KMS-11 (cell line): ENCODE data around the gene KCNK17.

Source experiments
- H2AFZ ChIP-seq: fragments of 200-600 bp; sonication (generic); 2 replicates; pipeline ENCODE4 v1.6.1; 2016; ENCODE audit warnings: antibody characterized with exemption, mixed run types, low read depth
- H3K27ac ChIP-seq: fragments of 200-600 bp; sonication (generic); 2 replicates; pipeline ENCODE4 v1.6.1; 2016; ENCODE audit warnings: mild to moderate bottlenecking, mixed run types
- H3K27me3 ChIP-seq: fragments of 200-600 bp; sonication (generic); 2 replicates; pipeline ENCODE4 v1.6.1; 2017; ENCODE audit warnings: mild to moderate bottlenecking, low read depth, mixed run types, moderate library complexity; ENCODE audit not compliant: insufficient read depth
- H3K36me3 ChIP-seq: fragments of 200-600 bp; sonication (generic); 2 replicates; pipeline ENCODE4 v1.6.1; 2017; ENCODE audit warnings: mild to moderate bottlenecking, mixed run types; ENCODE audit not compliant: insufficient read depth
- H3K4me1 ChIP-seq: fragments of 200-600 bp; sonication (generic); 2 replicates; pipeline ENCODE4 v1.6.1; 2016; ENCODE audit warnings: mild to moderate bottlenecking, low read depth, mixed run types; ENCODE audit not compliant: poor library complexity, severe bottlenecking
- H3K4me2 ChIP-seq: fragments of 200-600 bp; sonication (generic); 2 replicates; pipeline ENCODE4 v1.7.0; 2016; ENCODE audit warnings: mild to moderate bottlenecking, mixed run types
- H3K4me3 ChIP-seq: fragments of 200-600 bp; sonication (generic); IDR thresholded peaks from 2 replicates; pipeline ENCODE4 v1.6.1; 2017; ENCODE audit warnings: low read depth, low read length, mixed read lengths; ENCODE audit not compliant: insufficient read depth
- H3K79me2 ChIP-seq: fragments of 200-600 bp; sonication (generic); 2 replicates; pipeline ENCODE4 v1.6.1; 2016; ENCODE audit warnings: low read depth, mixed run types; ENCODE audit not compliant: insufficient read depth
- H3K9ac ChIP-seq: fragments of 200-600 bp; sonication (generic); 2 replicates; pipeline ENCODE4 v1.6.1; 2016; ENCODE audit warnings: mild to moderate bottlenecking, mixed run types
- H4K20me1 ChIP-seq: fragments of 200-600 bp; sonication (generic); 2 replicates; pipeline ENCODE4 v1.6.1; 2016; ENCODE audit warnings: mild to moderate bottlenecking, mixed run types; ENCODE audit not compliant: insufficient read depth
- TF ChIP-seq, protein P1 (sequence below): fragments of 200-600 bp; sonication (generic); conservative IDR thresholded peaks from 2 replicates; pipeline ENCODE4 v1.6.1; 2017; ENCODE audit warnings: low read depth, mild to moderate bottlenecking, antibody characterized with exemption, low read length, moderate library complexity, mixed read lengths

The KCNK17 gene, protein sequence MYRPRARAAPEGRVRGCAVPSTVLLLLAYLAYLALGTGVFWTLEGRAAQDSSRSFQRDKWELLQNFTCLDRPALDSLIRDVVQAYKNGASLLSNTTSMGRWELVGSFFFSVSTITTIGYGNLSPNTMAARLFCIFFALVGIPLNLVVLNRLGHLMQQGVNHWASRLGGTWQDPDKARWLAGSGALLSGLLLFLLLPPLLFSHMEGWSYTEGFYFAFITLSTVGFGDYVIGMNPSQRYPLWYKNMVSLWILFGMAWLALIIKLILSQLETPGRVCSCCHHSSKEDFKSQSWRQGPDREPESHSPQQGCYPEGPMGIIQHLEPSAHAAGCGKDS

DNA sequence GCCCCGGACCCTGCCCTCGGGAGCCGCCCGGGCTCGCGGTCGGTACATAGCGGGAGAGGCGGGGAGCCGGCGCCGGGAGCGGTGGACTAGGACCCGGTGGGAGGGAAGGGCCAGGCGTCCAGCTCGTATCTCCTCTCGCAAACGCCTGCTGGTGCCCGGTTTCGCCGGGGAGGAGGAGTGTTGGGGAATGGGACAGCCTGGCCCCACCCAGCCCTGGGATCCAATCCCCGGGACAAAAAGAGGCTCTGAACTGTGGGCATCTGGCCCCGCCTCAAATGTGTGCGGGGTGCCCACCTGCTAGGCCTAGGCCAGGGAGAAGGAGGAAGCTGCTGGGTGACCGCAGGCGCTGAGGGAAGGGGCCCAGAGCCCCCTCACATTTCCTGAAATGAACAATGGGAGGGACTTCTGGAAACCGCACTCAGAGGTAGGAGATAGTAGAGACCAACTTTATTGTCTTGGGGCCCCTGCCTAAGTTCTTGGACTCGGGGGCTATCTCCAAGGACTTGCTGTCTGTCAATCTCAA lies at the start of gene KCNK17:
Gene KCNK17 (minus strand): TSS at position 147 of the 523 bp plus-strand sequence. CDS start 99 bp downstream, at position 48.
- Histone ChIP-seq H3K4me3 (no peak within 1 kb of the TSS), H3K4me2 (no peak within 1 kb of the TSS), H4K20me1 (no peaks in the 10 kb centered on the region), H3K27me3 (no peaks in the 10 kb centered on the region), H3K79me2 (no peaks in the 10 kb centered on the region), H3K27ac (no peak within 1 kb of the TSS), H3K36me3 (no peaks in the 10 kb centered on the region), H2AFZ (no peak within 1 kb of the TSS), H3K9ac (no peak within 1 kb of the TSS), H3K4me1 (no peaks in the 10 kb centered on the region)
- TF ChIP-seq, protein P1, sequence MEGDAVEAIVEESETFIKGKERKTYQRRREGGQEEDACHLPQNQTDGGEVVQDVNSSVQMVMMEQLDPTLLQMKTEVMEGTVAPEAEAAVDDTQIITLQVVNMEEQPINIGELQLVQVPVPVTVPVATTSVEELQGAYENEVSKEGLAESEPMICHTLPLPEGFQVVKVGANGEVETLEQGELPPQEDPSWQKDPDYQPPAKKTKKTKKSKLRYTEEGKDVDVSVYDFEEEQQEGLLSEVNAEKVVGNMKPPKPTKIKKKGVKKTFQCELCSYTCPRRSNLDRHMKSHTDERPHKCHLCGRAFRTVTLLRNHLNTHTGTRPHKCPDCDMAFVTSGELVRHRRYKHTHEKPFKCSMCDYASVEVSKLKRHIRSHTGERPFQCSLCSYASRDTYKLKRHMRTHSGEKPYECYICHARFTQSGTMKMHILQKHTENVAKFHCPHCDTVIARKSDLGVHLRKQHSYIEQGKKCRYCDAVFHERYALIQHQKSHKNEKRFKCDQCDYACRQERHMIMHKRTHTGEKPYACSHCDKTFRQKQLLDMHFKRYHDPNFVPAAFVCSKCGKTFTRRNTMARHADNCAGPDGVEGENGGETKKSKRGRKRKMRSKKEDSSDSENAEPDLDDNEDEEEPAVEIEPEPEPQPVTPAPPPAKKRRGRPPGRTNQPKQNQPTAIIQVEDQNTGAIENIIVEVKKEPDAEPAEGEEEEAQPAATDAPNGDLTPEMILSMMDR: no peak

DNA sequence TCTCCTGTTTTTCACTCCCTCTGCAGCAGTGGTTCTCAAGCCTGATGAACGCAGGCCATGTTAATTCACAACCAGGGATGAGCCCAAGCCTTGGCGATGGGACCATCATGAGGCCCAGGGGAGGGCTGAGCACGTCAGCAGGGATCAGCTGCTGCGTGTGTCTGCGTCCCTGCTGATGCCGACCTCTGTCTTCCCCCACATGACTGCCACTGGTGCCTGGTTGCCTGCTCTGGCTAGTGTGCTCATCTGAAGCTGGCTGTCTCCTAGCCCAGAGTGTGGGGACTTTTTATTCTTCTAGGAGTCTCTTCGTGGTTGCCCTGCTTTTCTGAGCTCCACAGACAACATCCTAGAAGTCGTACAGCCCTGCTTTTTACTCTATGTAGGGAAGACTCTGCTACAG lies 49.1 kb upstream of the KCNK17 start:
- Histone ChIP-seq H3K36me3 (no peaks in the 10 kb centered on the region), H3K4me1 (no peaks in the 10 kb centered on the region), H3K79me2 (no peaks in the 10 kb centered on the region), H3K9ac (no peak overlapping the region), H3K27ac (no peak overlapping the region), H4K20me1 (no peaks in the 10 kb centered on the region), H3K27me3 (no peaks in the 10 kb centered on the region), H2AFZ (no peak overlapping the region), H3K4me3 (no peak overlapping the region), H3K4me2 (no peak overlapping the region)
- TF ChIP-seq, protein P1: no peak

DNA sequence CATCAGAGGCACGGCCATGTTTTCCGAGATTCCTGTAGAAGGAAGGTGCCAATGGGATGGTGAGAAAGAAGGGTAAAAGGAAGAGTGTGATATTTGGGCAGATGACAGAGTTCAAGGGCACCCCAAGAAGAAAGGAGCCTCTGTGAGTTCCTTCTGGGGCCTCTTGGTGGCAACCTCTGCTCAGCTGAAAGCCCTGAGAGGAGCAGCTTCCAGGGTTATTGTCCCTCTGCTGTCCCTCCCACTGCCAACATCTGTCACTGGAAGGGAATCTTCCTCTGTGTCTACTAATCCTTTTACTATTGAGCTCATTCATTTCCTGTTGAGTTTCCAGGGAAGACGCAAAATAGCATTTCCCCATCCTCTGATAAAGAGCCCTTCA lies 48.3 kb upstream of the KCNK17 start:
- H4K20me1 ChIP-seq: no peaks in the 10 kb centered on the region
- no peaks in the 10 kb centered on the region for H3K36me3 ChIP-seq
- H3K79me2 ChIP-seq: no peaks in the 10 kb centered on the region
- TF ChIP-seq, protein P1: no peak
- H3K4me2 ChIP-seq: no peak overlapping the region
- H3K27ac ChIP-seq: no peak overlapping the region
- no peak overlapping the region for H3K9ac ChIP-seq
- H3K4me3 ChIP-seq: no peak overlapping the region
- no peaks in the 10 kb centered on the region for H3K4me1 ChIP-seq
- H3K27me3 ChIP-seq: no peaks in the 10 kb centered on the region
- H2AFZ ChIP-seq: peak overlapping the region; percentile 87

DNA sequence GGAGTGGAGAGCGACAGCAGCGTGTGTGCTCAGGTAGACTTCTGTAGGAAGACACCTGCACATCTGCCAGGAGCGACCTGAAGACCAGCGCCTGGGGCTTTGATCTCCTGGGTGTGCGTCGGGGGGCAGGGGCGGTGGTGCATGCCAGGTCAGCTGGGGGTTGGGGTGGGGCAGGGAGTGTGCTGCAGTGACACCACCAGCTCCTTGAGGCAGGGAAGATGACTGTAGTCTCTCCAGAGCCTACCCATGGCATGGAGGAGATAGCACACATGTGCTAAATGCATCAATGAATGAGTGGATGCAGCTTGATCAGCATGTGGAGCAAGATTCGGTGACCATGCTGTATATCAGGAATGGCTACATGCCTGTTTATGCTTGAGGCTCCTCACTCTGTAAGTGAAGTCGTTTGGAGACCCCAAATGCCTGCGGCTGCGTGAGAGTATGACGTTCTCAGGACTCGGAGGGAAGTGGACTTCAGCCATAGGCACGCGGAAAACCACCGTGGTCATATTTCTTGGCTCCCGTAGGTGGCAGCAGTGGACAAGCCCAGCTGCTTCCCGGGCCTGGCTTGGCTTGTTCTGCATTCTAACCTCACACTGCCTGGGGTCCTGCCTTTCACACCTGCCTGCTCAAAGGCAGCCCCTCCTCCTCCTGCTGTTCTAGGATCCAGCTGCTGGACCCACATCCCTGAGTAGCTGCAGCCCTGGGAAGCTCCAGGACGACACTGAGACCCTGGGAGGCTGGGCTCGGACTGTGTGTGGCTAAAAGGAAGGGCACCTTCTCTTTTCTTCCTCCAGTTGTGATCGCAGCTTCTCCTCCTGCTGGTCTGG lies 47.7 kb upstream of the KCNK17 start:
- TF ChIP-seq, protein P1: peak; percentile 79
- Histone ChIP-seq H2AFZ (peak overlapping the region; percentile 87), H3K36me3 (no peaks in the 10 kb centered on the region), H3K4me1 (no peaks in the 10 kb centered on the region), H3K4me3 (no peak overlapping the region), H3K27ac (no peak overlapping the region), H3K27me3 (no peaks in the 10 kb centered on the region), H3K79me2 (no peaks in the 10 kb centered on the region), H4K20me1 (no peaks in the 10 kb centered on the region), H3K9ac (no peak overlapping the region), H3K4me2 (peak overlapping the region; percentile 60)
